SK-N-SH (cell line): Measurements from ENCODE around the gene PTGDS. TPM values are rescaled to one million over a fixed set of nuclear protein-coding genes. Genes with fewer than 3 reads are reported as not detected.

Experiments
- CTCF ChIA-PET: fragments of 300-600, 350-600 bp; formaldehyde crosslinking; extraction: SDS; loops from one replicate; lab custom pipeline; 2021; lab: Yijun Ruan, JAX
- POLR2A ChIA-PET: fragments of 350-600 bp; sonication (Branson Sonifier 250); formaldehyde crosslinking; extraction: SDS; loops from one replicate; lab custom pipeline; 2020; ENCODE audit warnings: antibody characterized with exemption, inconsistent platforms; lab: Yijun Ruan, JAX
- DNase-seq: peaks from one replicate; pipeline ENCODE4 v3.0.0; 2012
- H2AFZ ChIP-seq: fragments of 200-600 bp; sonication (generic); 2 replicates; pipeline ENCODE4 v1.8.1; 2016; ENCODE audit warnings: antibody characterized with exemption, mild to moderate bottlenecking, low read depth
- H3F3A ChIP-seq: fragments of 200-600 bp; sonication (generic); replicated peaks from 2 replicates; pipeline ENCODE3; 2016; ENCODE audit warnings: antibody characterized with exemption, mild to moderate bottlenecking; ENCODE audit not compliant: insufficient read depth
- H3K27ac ChIP-seq, 2 experiments: fragments of 200-500 bp in 1 of 2; fragments of 200-600 bp in 1 of 2; sonication (Bioruptor generic) in 1 of 2; sonication (generic), shearing (Covaris generic) in 1 of 2; 2 replicates each; pipeline versions ENCODE4 v1.5.1 to v1.6.1; 2014 to 2016; ENCODE audit warnings: low read depth in 2 of 2, inconsistent platforms in 1 of 2, low read length in 1 of 2, mild to moderate bottlenecking in 1 of 2, mixed read lengths in 1 of 2
- H3K27me3 ChIP-seq: fragments of 200-600 bp; sonication (generic), shearing (Covaris generic); 2 replicates; pipeline ENCODE4 v1.6.1; 2016; ENCODE audit warnings: mixed run types; ENCODE audit not compliant: insufficient read depth
- H3K36me3 ChIP-seq, 2 experiments: fragments of 200-500 bp in 1 of 2; fragments of 200-600 bp in 1 of 2; sonication (Bioruptor generic) in 1 of 2; sonication (generic) in 1 of 2; replicated peaks in 1 of 2; 2 replicates each; pipeline versions ENCODE3 to v1.5.1; 2014 to 2016; ENCODE audit warnings: low read length in 1 of 2, mild to moderate bottlenecking in 1 of 2; ENCODE audit not compliant: insufficient read depth in 2 of 2, control insufficient read depth in 1 of 2
- H3K4me1 ChIP-seq, 2 experiments: fragments of 200-500 bp in 1 of 2; fragments of 200-600 bp in 1 of 2; sonication (Bioruptor generic) in 1 of 2; sonication (generic), shearing (Covaris generic) in 1 of 2; 2 replicates each; pipeline versions ENCODE4 v1.5.1 to v1.6.1; 2014 to 2016; ENCODE audit warnings: low read depth in 1 of 2, low read length in 1 of 2, mixed run types in 1 of 2; ENCODE audit not compliant: insufficient read depth in 2 of 2, control insufficient read depth in 1 of 2
- H3K4me2 ChIP-seq: fragments of 200-600 bp; sonication (generic), shearing (Covaris generic); 2 replicates; pipeline ENCODE4 v1.6.1; 2017; ENCODE audit warnings: mixed run types
- H3K4me3 ChIP-seq, 2 experiments: fragments of 200-500 bp in 1 of 2; fragments of 200-600 bp in 1 of 2; sonication (Bioruptor generic) in 1 of 2; sonication (generic), shearing (Covaris generic) in 1 of 2; 2 replicates each; pipeline versions ENCODE4 v1.5.1 to v1.8.1; 2014 to 2016; ENCODE audit warnings: low read depth in 2 of 2, inconsistent platforms in 1 of 2, low read length in 1 of 2, mild to moderate bottlenecking in 1 of 2, mixed read lengths in 1 of 2, moderate library complexity in 1 of 2
- H3K79me2 ChIP-seq: fragments of 200-600 bp; sonication (generic); 2 replicates; pipeline ENCODE4 v1.8.1; 2017; ENCODE audit warnings: mild to moderate bottlenecking; ENCODE audit not compliant: insufficient read depth
- H3K9ac ChIP-seq: fragments of 200-600 bp; sonication (generic); 2 replicates; pipeline ENCODE4 v1.6.1; 2017; ENCODE audit warnings: mixed run types
- H3K9me2 ChIP-seq: fragments of 200-600 bp; sonication (generic); 2 replicates; pipeline ENCODE4 v1.6.1; 2017; ENCODE audit warnings: mixed run types
- H3K9me3 ChIP-seq: fragments of 200-600 bp; sonication (generic); 2 replicates; pipeline ENCODE4 v1.6.1; 2017; ENCODE audit warnings: mixed run types, mild to moderate bottlenecking, moderate library complexity
- H4K20me1 ChIP-seq: fragments of 200-600 bp; sonication (generic); 2 replicates; pipeline ENCODE4 v1.6.1; 2017; ENCODE audit warnings: mild to moderate bottlenecking, mixed run types; ENCODE audit not compliant: insufficient read depth
- CHD2 ChIP-seq: fragments of 150-350 bp; IDR thresholded peaks from 2 replicates; pipeline ENCODE4 v1.6.1; 2018; ENCODE audit warnings: low read length; ENCODE audit not compliant: partially characterized antibody
- ELF1 ChIP-seq: IDR thresholded peaks from 2 replicates; pipeline ENCODE4 v1.4.0; 2012
- EP300 ChIP-seq, 2 experiments: IDR thresholded peaks; 2 replicates each; pipeline versions ENCODE4 v1.4.0 to v1.6.1; 2012; ENCODE audit warnings: borderline replicate concordance in 1 of 2, low read depth in 1 of 2, low read length in 1 of 2
- EZH2phosphoT487 ChIP-seq: fragments of 200-600 bp; sonication (generic); IDR thresholded peaks from 2 replicates; pipeline ENCODE4 v1.6.1; 2017; ENCODE audit warnings: low read depth, mixed run types, mild to moderate bottlenecking, antibody characterized with exemption, moderate library complexity, borderline replicate concordance
- FOXM1 ChIP-seq: IDR thresholded peaks from 2 replicates; pipeline ENCODE4 v1.4.0; 2012; ENCODE audit warnings: low read depth, mild to moderate bottlenecking
- GATA2 ChIP-seq: sonication (generic); formaldehyde crosslinking; IDR thresholded peaks from 2 replicates; pipeline ENCODE4 v1.5.0; 2020; ENCODE audit warnings: mild to moderate bottlenecking, missing genetic modification reagents
- IRF3 ChIP-seq: fragments of 150-350 bp; IDR thresholded peaks from 2 replicates; pipeline ENCODE4 v1.6.1; 2016; ENCODE audit warnings: mild to moderate bottlenecking, low read depth, low read length
- MAX ChIP-seq: IDR thresholded peaks from 2 replicates; pipeline ENCODE4 v1.4.0; 2012; ENCODE audit warnings: low read depth
- MEF2A ChIP-seq: IDR thresholded peaks from 2 replicates; pipeline ENCODE4 v1.4.0; 2012; ENCODE audit warnings: low read depth, borderline replicate concordance
- MXI1 ChIP-seq: IDR thresholded peaks from 2 replicates; pipeline ENCODE4 v1.6.1; 2012; ENCODE audit warnings: mild to moderate bottlenecking, low read depth, low read length, improper control_type of control experiment
- NFIC ChIP-seq: IDR thresholded peaks from 2 replicates; pipeline ENCODE4 v1.4.0; 2012; ENCODE audit warnings: borderline replicate concordance
- NRF1 ChIP-seq: IDR thresholded peaks from 2 replicates; pipeline ENCODE4 v1.6.1; 2012; ENCODE audit warnings: low read depth, mild to moderate bottlenecking, low read length
- PBX3 ChIP-seq: IDR thresholded peaks from 2 replicates; pipeline ENCODE4; 2012
- POLR2AphosphoS5 ChIP-seq: IDR thresholded peaks from 2 replicates; pipeline ENCODE4 v1.6.1; 2012; ENCODE audit warnings: low read depth, low read length
- RFX5 ChIP-seq: IDR thresholded peaks from 2 replicates; pipeline ENCODE4 v1.6.1; 2012; ENCODE audit warnings: mild to moderate bottlenecking, improper control_type of control experiment, low read length
- RXRA ChIP-seq: IDR thresholded peaks from 2 replicates; pipeline ENCODE4 v1.4.0; 2012; ENCODE audit warnings: low read depth, mild to moderate bottlenecking, borderline replicate concordance
- SMC3 ChIP-seq: IDR thresholded peaks from 2 replicates; pipeline ENCODE4 v1.6.1; 2012; ENCODE audit warnings: low read depth, low read length, improper control_type of control experiment
- WGBS: methylation state at CpG from one replicate; pipeline ENCODE4 v1.1.6; 2017; ENCODE audit warnings: low lambda C conversion rate; 5-methylcytosine and 5-hydroxymethylcytosine counted together
- polyA plus RNA-seq, 3 experiments: library from polyadenylated mRNA; depleted of rRNA; stranded (reverse); fragments of >200 nt; gene quantifications; 2 replicates each; pipeline ENCODE4 v1.2.3, GENCODE V29; 2012
- TF ChIP-seq, protein P1 (sequence below): IDR thresholded peaks from 2 replicates; pipeline ENCODE4 v1.4.0; 2012; ENCODE audit warnings: low read depth, borderline replicate concordance
- TF ChIP-seq, protein P2 (sequence below): fragments of 200-600 bp; sonication (generic); IDR thresholded peaks from 2 replicates; pipeline ENCODE4 v1.6.1; 2017; ENCODE audit warnings: antibody characterized with exemption, mild to moderate bottlenecking, moderate library complexity
- TF ChIP-seq, protein P3 (sequence below): IDR thresholded peaks from 2 replicates; pipeline ENCODE4 v1.6.1; 2012; ENCODE audit warnings: mild to moderate bottlenecking, low read depth, low read length, moderate library complexity

PTGDS gene
- polyA plus RNA-seq, 1 of the 3 experiments (the other 2 are of a cell fraction) = not detected

DNA sequence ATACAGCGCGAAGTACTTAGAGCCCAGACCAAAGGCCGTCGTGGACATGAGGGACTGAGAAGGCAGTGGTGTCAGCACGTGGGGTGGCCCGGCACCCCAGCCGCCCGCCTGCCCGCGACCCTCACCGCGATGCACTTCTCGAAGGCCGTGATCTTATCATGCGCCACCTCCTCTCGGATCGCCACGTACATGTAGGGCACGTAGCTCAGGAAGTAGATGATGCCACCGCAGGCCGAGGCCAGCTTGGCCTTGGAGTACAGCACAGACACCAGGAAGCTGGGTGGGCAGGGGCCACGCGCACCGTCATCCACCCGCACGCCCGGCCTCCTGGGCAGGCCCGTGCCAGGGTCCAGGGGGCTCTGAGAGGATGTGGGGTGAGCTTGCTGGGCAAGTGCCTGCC lies 39.8 kb downstream of the PTGDS start (continued):
- TF ChIP-seq GATA2 (CRISPR knock-in tag) = no peak
- no peak for TF ChIP-seq MEF2A
- no peak for TF ChIP-seq IRF3
- TF ChIP-seq MXI1 = no peak
- TF ChIP-seq FOXM1 = no peak
- TF ChIP-seq, protein P1, sequence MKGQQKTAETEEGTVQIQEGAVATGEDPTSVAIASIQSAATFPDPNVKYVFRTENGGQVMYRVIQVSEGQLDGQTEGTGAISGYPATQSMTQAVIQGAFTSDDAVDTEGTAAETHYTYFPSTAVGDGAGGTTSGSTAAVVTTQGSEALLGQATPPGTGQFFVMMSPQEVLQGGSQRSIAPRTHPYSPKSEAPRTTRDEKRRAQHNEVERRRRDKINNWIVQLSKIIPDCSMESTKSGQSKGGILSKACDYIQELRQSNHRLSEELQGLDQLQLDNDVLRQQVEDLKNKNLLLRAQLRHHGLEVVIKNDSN = no peak

DNA sequence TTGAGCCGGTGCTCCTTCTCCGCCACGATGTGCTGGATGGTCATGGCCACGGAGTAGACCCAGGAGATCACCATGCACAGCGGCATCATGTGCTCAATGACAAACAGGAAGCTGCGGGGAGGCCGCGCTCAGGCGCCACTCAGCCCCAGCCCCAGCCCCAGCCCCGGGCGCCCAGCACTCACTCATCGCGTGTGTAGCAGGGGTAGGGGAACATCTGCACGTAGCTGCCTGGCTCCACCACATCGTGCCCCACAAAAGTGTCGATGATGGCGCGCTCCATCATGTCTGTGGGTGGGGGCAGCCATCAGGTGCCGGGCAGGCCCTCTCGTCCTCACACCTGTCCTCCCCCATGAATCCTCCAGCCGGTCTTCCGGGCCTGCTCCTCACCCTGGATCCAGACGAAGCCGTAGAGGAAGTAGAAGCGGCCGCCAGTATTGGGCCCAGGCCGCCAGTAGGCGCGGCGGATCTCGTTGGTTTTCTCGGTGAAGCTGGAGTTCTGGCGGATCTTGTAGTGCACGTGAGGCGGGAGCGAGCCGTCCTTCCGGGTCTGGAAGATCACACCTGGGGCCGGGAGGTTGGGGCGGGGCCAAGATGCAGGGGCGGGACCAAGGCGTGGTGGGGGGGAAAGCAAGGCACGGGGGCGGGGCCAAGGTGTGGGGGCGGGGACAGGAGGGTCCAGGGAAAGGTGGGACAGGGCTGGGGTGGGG lies 40.6 kb downstream of the PTGDS start:
- peaks cover 0 to 13% of the 10 kb centered on the region in 2 experiments for H3K36me3 ChIP-seq
- no peak overlapping the region for H3K27ac ChIP-seq
- H3K4me3 ChIP-seq = no peak overlapping the region
- no peak overlapping the region for H2AFZ ChIP-seq
- POLR2A ChIA-PET = no interaction called here
- no peaks in the 10 kb centered on the region for H3K9me3 ChIP-seq
- no peaks in the 10 kb centered on the region for H3K4me1 ChIP-seq
- DNase-seq = no peak
- H3K4me2 ChIP-seq = no peak overlapping the region
- H3K9me2 ChIP-seq = no peaks in the 10 kb centered on the region
- 96% methylated on average over 31 of the region's 45 CpGs for WGBS
- H3K27me3 ChIP-seq = no peaks in the 10 kb centered on the region
- H4K20me1 ChIP-seq = 0 out of 2 replicates have a peak, but pooled peaks cover 4% of the 10 kb centered on the region
- H3F3A ChIP-seq = no peaks in the 10 kb centered on the region
- H3K9ac ChIP-seq = no peak overlapping the region
- CTCF ChIA-PET = interaction anchor here (0.6 to 2.1 kb wide), 3 partner anchors 7 to 70 kb away, joined by 3 to 7 read pairs (median 3); no protein-coding TSS in a partner anchor
- no peaks in the 10 kb centered on the region for H3K79me2 ChIP-seq
- TF ChIP-seq PBX3 = no peak
- TF ChIP-seq, protein P2, sequence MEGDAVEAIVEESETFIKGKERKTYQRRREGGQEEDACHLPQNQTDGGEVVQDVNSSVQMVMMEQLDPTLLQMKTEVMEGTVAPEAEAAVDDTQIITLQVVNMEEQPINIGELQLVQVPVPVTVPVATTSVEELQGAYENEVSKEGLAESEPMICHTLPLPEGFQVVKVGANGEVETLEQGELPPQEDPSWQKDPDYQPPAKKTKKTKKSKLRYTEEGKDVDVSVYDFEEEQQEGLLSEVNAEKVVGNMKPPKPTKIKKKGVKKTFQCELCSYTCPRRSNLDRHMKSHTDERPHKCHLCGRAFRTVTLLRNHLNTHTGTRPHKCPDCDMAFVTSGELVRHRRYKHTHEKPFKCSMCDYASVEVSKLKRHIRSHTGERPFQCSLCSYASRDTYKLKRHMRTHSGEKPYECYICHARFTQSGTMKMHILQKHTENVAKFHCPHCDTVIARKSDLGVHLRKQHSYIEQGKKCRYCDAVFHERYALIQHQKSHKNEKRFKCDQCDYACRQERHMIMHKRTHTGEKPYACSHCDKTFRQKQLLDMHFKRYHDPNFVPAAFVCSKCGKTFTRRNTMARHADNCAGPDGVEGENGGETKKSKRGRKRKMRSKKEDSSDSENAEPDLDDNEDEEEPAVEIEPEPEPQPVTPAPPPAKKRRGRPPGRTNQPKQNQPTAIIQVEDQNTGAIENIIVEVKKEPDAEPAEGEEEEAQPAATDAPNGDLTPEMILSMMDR = no peak
- no peak for TF ChIP-seq ELF1
- no peak for TF ChIP-seq NRF1
- TF ChIP-seq EP300 (IDR thresholded peaks at IDR 0.05; ENCODE audit: borderline replicate concordance in 1 of 2, low read depth in 1 of 2, low read length in 1 of 2) = no peak
- TF ChIP-seq CHD2 = no peak
- no peak for TF ChIP-seq RXRA
- TF ChIP-seq RFX5 = no peak
- no peak for TF ChIP-seq MAX
- TF ChIP-seq MXI1 = no peak
- no peak for TF ChIP-seq IRF3
- no peak for TF ChIP-seq SMC3
- TF ChIP-seq, protein P3, sequence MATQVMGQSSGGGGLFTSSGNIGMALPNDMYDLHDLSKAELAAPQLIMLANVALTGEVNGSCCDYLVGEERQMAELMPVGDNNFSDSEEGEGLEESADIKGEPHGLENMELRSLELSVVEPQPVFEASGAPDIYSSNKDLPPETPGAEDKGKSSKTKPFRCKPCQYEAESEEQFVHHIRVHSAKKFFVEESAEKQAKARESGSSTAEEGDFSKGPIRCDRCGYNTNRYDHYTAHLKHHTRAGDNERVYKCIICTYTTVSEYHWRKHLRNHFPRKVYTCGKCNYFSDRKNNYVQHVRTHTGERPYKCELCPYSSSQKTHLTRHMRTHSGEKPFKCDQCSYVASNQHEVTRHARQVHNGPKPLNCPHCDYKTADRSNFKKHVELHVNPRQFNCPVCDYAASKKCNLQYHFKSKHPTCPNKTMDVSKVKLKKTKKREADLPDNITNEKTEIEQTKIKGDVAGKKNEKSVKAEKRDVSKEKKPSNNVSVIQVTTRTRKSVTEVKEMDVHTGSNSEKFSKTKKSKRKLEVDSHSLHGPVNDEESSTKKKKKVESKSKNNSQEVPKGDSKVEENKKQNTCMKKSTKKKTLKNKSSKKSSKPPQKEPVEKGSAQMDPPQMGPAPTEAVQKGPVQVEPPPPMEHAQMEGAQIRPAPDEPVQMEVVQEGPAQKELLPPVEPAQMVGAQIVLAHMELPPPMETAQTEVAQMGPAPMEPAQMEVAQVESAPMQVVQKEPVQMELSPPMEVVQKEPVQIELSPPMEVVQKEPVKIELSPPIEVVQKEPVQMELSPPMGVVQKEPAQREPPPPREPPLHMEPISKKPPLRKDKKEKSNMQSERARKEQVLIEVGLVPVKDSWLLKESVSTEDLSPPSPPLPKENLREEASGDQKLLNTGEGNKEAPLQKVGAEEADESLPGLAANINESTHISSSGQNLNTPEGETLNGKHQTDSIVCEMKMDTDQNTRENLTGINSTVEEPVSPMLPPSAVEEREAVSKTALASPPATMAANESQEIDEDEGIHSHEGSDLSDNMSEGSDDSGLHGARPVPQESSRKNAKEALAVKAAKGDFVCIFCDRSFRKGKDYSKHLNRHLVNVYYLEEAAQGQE = no peak
- TF ChIP-seq, protein P1 = no peak
- no peak for TF ChIP-seq NFIC
- TF ChIP-seq EZH2phosphoT487 = no peak
- no peak for TF ChIP-seq POLR2AphosphoS5
